ENCODE measurements around the gene NCAM1.

DNA sequence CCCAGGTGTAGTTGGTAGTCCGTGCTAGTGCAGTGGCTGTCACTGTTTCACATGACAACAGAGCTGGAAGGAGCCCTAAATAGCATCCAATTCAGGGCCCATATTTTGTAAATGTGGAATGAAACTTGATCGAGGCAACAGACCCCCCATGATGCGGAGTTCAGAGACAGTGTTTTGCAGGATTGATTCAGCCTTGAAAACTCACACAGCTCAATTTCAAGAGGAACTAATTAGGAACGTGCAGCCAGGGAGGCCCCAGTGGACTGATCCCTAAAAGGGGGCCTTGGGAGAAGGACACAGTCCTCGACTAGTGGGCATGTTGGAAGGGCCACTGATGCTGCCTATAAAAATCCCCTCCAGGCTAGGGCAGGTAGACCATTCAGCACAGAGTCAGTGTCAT is 292.2 kb downstream of the NCAM1 start:
- TF ChIP-seq, protein P1, sequence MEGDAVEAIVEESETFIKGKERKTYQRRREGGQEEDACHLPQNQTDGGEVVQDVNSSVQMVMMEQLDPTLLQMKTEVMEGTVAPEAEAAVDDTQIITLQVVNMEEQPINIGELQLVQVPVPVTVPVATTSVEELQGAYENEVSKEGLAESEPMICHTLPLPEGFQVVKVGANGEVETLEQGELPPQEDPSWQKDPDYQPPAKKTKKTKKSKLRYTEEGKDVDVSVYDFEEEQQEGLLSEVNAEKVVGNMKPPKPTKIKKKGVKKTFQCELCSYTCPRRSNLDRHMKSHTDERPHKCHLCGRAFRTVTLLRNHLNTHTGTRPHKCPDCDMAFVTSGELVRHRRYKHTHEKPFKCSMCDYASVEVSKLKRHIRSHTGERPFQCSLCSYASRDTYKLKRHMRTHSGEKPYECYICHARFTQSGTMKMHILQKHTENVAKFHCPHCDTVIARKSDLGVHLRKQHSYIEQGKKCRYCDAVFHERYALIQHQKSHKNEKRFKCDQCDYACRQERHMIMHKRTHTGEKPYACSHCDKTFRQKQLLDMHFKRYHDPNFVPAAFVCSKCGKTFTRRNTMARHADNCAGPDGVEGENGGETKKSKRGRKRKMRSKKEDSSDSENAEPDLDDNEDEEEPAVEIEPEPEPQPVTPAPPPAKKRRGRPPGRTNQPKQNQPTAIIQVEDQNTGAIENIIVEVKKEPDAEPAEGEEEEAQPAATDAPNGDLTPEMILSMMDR (IDR thresholded peaks at IDR 0.05 in 2 of 3, conservative IDR thresholded peaks at IDR 0.05 in 1 of 3; ENCODE audit: borderline replicate concordance in 1 of 3, insufficient read depth in 1 of 3, low read depth in 2 of 3, low read length in 2 of 3) = no peak
- TF ChIP-seq POLR2AphosphoS5 (IDR thresholded peaks at IDR 0.05; ENCODE audit: low read depth, low read length) = no peak
- TF ChIP-seq POLR2A (IDR thresholded peaks at IDR 0.05; ENCODE audit: borderline replicate concordance, extremely low read depth, insufficient read depth, insufficient read length) = no peak
- TF ChIP-seq EZH2 (IDR thresholded peaks at IDR 0.05) = no peak
- TF ChIP-seq, protein P2, sequence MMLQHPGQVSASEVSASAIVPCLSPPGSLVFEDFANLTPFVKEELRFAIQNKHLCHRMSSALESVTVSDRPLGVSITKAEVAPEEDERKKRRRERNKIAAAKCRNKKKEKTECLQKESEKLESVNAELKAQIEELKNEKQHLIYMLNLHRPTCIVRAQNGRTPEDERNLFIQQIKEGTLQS (IDR thresholded peaks at IDR 0.05) = no peak
